Erythroblast (primary cell): ENCODE measurements around the gene AIMP1.

Experiments used
- DNase-seq, 2 experiments: peaks; one replicate each; lab custom pipeline; 2025; lab: John Stamatoyannopoulos, UW
- GATA1 ChIP-seq: IDR thresholded peaks from 2 replicates; pipeline ENCODE4 v1.6.1; 2011; ENCODE audit warnings: low read depth, mild to moderate bottlenecking, control low read depth, low read length, moderate library complexity
- POLR2A ChIP-seq: IDR thresholded peaks from 2 replicates; pipeline ENCODE4 v1.6.1; 2011; ENCODE audit warnings: mild to moderate bottlenecking, low read length

Gene AIMP1

DNA sequence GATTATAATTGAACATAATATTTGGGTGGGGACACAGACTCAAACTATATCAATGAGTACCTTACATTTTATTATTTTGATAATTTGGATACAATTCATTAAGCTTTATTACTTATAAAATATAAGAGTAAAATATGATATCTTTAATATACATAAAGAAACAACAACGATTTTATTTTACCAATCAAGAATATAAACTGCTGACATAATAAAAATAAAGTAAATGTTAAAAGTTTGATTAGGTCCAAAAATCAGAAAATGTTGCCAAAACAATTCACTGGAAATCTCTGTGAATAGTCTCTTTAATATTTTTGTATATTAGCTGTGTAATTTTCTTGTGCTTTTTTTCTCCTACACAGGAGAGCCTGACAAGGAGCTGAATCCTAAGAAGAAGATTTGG lies 30.8 kb downstream of the AIMP1 start:
- TF ChIP-seq GATA1 (no peak), POLR2A (no peak)
- DNase-seq: no peak

DNA sequence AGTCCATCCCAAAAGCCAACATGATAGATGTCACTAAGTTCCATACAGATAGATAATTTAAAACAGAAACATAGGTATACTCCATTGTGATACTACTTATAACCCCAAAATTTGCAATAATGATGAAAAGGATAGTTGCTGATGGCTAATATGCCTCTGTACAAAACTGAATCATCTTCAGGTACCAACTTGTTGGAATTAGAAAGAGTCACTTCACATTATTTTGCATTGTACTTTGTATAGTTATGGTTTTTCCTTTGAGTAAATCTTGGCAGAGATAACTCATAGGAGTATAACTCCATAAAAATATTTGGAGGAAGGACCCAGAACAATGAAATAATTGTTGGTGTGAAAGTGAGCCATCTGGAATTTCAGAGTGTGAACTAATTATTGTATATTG lies 34.7 kb downstream of the AIMP1 start:
- TF ChIP-seq POLR2A (no peak), GATA1 (no peak)
- no peak for DNase-seq

DNA sequence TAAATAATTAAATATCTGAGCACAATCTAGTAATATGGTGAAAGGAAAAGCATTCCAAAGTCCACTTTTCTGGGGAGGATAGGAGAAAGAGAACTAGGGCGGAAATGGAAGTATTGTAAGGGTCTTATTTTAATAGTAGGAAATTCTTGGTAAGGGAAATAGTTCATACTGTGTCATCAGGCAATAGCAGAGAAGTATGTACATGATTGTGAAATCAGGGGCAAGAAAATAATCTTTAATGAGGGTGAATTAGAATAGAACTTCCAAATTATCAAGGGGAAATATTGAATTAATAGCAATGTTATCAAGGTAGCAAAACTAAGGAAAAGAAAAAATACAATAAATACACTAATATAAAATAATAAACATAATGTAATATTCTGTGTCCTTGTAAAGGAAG lies 37.4 kb downstream of the AIMP1 start:
- no peak for TF ChIP-seq POLR2A
- no peak for TF ChIP-seq GATA1
- no peak for DNase-seq

DNA sequence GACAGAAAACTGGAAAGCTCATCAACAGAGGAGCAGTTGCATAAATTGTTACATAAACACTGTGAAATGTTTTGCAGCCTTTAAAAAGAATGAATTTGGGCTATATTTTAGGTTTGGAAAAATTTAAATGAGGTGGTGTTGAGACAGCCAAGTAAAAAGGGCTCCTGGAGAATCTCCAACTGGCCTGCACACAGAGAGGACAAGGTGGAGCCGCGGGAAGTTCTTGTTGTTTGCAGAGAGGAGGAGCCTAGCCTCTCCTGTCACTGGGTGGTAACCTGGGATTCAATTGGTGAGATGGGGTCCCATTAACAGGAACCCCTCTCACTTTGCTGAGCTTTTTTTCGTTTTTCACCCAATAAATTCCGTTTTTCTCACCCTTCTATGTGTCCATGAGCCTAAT lies 38.8 kb downstream of the AIMP1 start:
- TF ChIP-seq POLR2A (no peak), GATA1 (no peak)
- DNase-seq: no peak

DNA sequence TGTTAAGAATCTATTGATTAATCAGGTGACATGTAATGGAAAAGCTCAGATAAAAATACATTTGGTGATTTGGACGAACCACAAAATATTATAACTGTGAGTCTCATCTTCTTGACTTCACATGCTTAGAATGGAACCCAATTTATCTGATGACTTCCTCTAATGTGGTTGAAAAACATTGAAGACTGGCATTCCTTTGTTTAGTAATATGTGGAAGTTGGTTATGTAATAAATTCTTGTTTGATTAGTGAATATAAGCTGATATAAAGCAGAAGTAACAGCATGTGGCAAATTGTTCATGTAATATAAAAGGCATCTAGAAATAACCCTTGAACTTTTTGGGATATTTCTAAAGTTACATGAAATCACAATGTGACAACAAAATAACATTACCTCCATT lies 42.5 kb downstream of the AIMP1 start:
- DNase-seq: no peak
- TF ChIP-seq GATA1: no peak
- TF ChIP-seq POLR2A: no peak

DNA sequence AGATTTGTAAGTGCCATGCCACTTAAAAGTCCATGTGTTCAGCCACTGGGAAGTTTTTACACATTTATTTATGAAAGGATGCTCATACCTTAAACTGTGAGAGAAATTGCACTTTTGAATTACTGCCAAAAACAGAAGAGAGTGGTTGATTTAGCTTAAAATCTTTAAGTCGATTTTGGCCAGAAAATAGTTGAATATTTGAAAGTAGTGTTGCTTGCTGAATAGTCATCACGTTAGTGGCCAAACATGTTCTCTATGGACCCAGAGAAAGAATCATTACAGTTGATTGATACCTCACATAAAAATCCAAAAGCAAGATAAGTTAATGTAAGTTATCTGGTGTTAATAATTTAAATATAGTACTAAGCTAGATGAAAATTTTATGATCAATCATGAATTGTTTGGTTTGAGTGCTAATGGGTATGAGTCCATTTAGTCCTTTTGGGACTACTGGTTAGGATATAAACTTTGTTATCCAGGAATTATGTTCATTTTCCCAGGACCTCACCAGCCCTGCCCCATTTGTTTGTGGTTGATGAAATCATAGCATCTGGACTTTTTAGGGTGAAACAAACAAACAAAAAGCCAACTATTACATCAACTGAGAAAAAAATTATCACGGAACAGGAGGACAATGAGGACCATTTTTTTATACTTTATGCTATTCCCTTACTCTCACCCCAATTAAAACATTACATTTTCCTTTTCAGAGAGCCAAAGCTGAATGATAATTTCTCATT lies 45.9 kb downstream of the AIMP1 start:
- DNase-seq: no peak
- TF ChIP-seq GATA1 (no peak), POLR2A (no peak)

DNA sequence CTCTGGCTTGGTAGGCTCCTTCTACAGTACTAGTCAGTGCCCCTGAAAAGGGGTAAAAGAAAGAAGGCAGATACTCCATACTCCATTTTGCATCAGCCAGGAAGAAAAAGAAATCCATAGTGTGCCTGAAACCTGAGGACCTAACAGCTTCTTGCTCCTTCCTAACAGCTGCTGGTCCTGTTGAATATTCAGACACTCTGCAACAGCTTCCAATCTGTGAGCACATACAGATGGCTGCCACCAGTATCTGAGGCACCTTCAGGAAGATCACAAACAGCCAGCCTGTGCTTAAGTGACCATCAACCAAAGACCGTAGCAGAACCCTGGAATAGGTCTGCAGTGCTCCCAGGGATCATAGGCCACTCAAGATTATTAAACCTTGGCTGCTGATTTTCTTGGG lies 47.9 kb downstream of the AIMP1 start:
- no peak for TF ChIP-seq POLR2A
- no peak for TF ChIP-seq GATA1
- DNase-seq: no peak

DNA sequence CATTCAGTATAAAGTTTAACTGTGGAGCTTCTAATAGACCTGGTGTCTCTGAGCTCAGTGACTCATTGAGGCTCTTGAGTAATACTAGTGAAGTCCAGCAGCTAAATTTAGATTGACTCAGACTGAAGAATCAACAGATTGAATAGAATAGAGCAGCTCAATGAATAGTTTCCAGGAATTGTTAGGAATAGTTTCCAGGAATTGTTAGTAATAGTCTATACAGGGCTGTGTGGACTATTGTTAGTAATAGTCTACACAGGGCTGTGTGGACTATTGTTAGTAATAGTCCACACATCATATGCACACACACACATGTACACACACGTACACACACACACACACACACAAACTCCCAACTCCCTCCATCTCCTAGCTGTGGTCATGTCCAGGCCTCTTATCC lies 49.3 kb downstream of the AIMP1 start:
- TF ChIP-seq POLR2A: no peak
- no peak for TF ChIP-seq GATA1
- DNase-seq: no peak

DNA sequence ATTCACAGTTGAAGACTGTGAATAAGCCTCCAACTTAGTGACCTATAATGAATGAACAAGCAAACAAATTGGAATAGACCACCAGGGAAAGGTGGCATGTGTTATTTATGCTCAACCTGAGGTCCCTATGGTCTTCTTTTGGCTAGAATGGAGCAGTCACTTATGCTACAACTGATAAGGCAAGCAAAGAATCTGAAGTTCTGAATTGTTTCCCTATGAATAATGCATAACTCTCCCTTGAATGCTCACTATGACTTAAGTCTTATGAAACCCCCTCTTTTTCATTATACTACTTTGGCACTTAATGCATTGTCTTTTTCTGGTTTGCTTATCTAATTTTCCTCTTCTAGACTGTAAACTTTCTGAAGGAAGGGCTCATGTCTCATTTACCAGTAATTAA lies 49.7 kb downstream of the AIMP1 start:
- TF ChIP-seq GATA1: no peak
- DNase-seq: no peak

DNA sequence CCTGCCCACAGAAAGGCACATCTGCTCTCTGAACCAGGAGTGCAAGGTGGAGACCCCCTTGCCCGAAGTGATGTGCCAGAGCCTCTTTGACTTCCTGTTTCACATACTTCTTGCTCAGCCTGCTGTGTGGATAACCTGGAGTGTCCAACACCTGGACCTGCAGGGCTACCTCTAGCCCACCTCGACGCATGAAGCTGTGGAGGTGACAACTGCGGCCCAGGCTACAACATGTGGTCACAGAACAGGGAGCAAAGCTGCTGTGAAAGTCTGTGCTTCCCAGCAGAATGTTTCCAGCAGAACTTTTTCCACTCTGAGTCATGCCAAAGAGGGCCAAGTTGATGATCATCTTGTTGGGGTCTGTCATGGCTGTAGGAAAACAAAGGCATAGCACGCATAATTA lies 50.7 kb downstream of the AIMP1 start:
- TF ChIP-seq POLR2A: no peak
- TF ChIP-seq GATA1: no peak
- no peak for DNase-seq

DNA sequence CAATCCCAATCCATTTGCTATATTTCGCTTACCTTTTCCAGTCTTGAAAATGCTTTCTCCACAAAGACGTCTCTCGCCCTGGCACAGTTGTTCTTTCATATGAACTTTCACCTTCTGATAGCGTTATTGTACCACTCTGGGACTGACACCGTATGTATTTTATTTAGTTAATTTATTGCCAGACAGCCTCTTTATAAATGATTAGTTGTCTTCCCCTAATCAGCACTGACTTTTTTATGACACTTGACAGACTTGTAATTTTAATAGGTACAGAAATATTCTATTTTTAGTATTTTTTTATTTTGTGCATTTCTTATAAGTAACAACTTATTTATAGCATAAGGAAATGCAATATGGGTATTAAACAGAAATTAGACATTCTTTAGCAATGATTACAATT lies 52.3 kb downstream of the AIMP1 start, which contains the start of gene GIMD1:
GIMD1 (minus strand) TSS at position 101 of the 400 bp plus-strand sequence. CDS start 1,343 bp downstream, outside the sequence.
- DNase-seq: no peak
- TF ChIP-seq GATA1 (no peak), POLR2A (no peak)

DNA sequence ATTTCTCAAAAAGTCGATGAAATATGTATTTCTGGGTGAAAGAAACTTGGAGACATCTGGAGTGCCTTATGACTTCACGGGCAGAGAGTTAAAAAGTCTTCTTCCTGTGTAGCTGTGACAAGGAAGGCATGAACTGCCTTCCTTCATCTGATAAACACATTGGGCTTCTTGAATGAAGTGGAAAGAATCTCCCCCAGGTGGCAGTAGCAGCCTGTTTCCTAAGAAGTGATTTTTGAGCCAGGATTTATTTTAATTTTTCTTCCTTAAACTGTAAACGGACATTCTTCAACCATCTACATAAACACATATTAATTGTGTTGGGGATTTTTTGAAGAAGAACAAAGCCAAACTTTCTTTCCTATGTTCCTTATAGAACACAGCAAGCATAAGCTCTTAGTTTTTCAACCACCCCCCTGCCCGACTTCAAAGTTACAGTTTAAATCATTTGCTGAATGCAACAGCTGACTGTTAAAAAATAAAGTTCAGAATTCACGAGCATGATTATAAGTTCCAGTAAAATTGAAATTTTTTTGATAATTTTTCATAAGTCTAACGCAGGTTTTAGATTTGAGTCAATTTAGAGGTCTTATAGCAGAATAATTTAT lies 53.2 kb downstream of the AIMP1 start:
- peak; percentile 63 to 67 for DNase-seq
- TF ChIP-seq GATA1 (no peak), POLR2A (no peak)

DNA sequence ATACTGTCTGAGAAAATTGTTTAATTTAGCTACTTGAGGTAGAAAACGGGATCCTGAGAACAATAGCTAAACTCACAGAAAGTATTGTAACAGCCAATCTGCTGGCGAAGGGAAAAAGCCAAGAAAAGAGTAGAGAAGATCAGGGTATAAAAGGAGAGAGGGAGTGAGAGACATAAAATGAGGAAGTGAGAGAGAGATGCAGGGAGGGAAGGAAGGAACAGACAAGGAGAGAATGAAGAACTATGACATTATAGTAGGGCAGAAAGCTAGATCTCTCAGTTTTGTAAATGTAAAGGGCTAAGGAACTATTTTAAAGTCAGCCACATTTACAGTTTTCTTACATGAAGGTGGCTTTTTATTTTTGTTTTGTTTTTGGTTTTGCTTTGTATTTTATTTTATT lies 53.9 kb downstream of the AIMP1 start:
- no peak for DNase-seq
- TF ChIP-seq GATA1 (no peak), POLR2A (no peak)

DNA sequence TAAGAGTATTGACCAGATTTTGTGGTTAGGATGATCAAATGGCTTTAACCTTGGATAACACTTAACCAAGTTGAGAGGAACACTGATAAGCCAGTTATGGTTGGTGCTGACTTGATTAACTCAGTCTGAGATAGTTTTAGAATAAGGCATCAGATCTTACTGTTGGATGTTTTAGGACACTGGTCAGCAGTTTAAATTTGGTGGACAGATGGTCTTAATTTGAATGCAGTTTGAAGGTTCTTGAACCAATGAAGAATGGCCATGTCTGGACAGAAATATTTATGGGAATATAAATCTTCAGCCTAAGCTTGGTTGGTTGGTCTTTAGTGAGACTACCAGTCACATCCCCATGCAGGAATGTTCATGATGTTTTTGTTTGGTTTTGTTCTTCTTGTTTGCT lies 54.8 kb downstream of the AIMP1 start:
- TF ChIP-seq GATA1: no peak
- TF ChIP-seq POLR2A: no peak
- DNase-seq: no peak

DNA sequence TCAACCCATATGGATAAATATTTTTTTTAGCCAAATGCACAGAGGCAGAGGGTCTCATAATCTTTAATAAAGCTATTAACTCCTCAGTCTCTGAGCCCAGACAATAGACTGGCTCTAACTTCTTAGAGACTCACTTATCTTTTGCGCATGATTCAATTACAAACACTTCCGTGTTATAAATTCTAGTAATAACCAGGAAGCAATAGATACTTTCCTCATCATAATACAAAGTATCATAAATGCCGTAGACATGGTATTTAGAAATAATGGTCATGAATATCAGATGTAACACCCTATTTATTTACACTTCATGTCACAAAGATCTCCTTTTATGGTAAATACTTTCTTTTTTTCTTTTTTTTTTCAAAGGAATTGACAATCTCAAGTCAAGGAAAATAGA lies 56.7 kb downstream of the AIMP1 start:
- TF ChIP-seq GATA1 (no peak), POLR2A (no peak)
- no peak for DNase-seq
